Activated CD8-positive, alpha-beta memory T cell treated with anti-CD3 and anti-CD28 coated beads, Interleukin-2, amount 10 ng/mL, durations not matched to agents 7 days and 5 days (primary cell): Measurements from ENCODE around the gene SORCS2. TPM values are rescaled to one million over a fixed set of nuclear protein-coding genes. Genes with fewer than 3 reads are reported as not detected.

Experiments used
- ATAC-seq: fragments of 150-1000 bp; cut with Tn5 transposase; one replicate; pipeline ENCODE4 v1.10.0; 2021; ENCODE audit warnings: moderate library complexity
- CTCF ChIA-PET: fragments of 350-600 bp; sonication (Branson Sonifier 250); formaldehyde crosslinking; loops from one replicate; lab custom pipeline; 2021; ENCODE audit warnings: antibody characterized with exemption; lab: Charles Lee
- DNase-seq: peaks from one replicate; pipeline ENCODE4 v3.0.0-alpha.2; 2020
- H3K27ac Mint-ChIP-seq: one replicate; pipeline ENCODE4 v1.8.0; 2021; ENCODE audit warnings: mild to moderate bottlenecking, mixed read lengths
- H3K27me3 Mint-ChIP-seq: one replicate; pipeline ENCODE4 v1.8.0; 2021; ENCODE audit warnings: mixed read lengths
- H3K36me3 Mint-ChIP-seq: one replicate; pipeline ENCODE4 v1.8.0; 2021; ENCODE audit warnings: mild to moderate bottlenecking, mixed read lengths
- H3K4me1 Mint-ChIP-seq: one replicate; pipeline ENCODE4 v1.8.0; 2021; ENCODE audit warnings: mixed read lengths
- H3K4me3 Mint-ChIP-seq: one replicate; pipeline ENCODE4 v1.8.0; 2021; ENCODE audit warnings: mild to moderate bottlenecking, moderate library complexity, mixed read lengths
- H3K9me3 Mint-ChIP-seq: one replicate; pipeline ENCODE4 v1.8.0; 2022; ENCODE audit warnings: low read depth, mixed read lengths
- total RNA-seq, 2 experiments: library from RNA; stranded (reverse); gene quantifications; one replicate each; pipeline ENCODE4 v1.2.3, GENCODE V29; 2021

The SORCS2 gene
- total RNA-seq, 2 experiments from 2014 or later = 0.05 to 0.06 TPM

- no peak overlapping the region for H3K4me3 Mint-ChIP-seq
- peaks cover 14% of the 10 kb centered on the region for H3K4me1 Mint-ChIP-seq
- DNase-seq (no peak), ATAC-seq (no peak)
- no peaks in the 10 kb centered on the region for H3K9me3 Mint-ChIP-seq
- H3K27me3 Mint-ChIP-seq = peaks cover 57% of the 10 kb centered on the region
- CTCF ChIA-PET = no interaction called here
- H3K27ac Mint-ChIP-seq = no peak overlapping the region
- H3K36me3 Mint-ChIP-seq = no peaks in the 10 kb centered on the region
These were observed 326.7 kb downstream of the SORCS2 start for GRCh38 chr4:7518871-7519637.

DNA sequence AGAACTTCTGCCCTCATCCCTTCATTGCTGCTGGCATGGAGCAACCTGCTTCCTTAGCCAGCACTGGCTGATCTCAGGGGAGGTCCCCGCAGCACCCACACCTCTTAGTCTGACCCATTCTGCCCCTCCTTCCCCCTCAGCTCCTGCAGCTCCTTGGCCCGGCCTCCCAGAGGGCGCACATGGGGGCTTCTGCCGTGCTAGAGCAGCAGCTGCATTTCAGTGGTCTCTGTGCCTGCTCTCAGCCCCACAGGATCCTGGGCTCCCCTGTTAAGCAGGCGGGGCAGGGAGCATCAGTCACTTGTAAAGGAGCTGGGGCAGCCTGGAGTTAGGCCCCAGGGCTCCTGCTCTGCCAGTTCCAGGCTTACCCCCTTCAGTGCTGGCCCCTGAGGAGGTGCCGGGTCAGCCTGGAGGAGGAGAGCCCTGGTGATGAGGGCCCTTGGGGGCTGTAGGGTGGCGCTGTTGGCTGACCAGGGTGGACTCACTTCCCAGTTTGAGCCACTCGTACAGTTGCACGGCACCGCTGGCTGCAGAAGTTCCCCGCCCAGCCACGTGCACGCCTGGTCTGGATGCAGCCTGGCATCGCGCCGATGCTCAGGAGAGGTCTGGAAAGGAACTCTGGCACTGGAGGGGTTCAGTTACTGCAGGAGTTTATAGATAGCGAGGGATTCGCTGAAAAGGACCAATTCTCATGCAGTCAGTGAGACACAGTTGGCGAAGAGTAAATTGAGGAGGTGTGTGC lies 327.5 kb downstream of the SORCS2 start:
- H3K9me3 Mint-ChIP-seq = no peaks in the 10 kb centered on the region
- H3K27me3 Mint-ChIP-seq = peaks cover 63% of the 10 kb centered on the region
- no peak for DNase-seq
- CTCF ChIA-PET = no interaction called here
- H3K27ac Mint-ChIP-seq = no peak overlapping the region
- no peak for ATAC-seq
- no peaks in the 10 kb centered on the region for H3K36me3 Mint-ChIP-seq
- H3K4me3 Mint-ChIP-seq = no peak overlapping the region
- H3K4me1 Mint-ChIP-seq = peaks cover 22% of the 10 kb centered on the region

DNA sequence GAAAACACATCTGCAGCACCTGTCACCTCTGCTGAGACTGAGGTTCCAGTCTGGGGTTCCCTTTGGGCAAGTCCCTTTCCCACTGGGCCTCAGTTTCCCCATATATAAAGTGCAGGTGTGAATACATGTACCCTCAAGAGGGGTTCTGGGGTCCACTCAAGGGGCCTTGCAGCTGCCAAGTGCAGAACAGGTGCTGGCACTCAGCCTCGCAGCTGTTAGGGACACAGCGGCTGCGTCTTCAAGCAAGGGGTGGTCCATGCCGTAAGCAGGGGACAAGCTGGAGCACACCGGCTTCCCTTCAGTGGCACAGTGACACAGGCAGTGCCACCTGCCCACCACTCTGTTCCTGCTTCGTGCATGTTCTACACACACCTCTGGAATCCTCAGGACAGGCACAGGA lies 329.3 kb downstream of the SORCS2 start:
- H3K9me3 Mint-ChIP-seq = no peaks in the 10 kb centered on the region
- H3K4me1 Mint-ChIP-seq = peaks cover 29% of the 10 kb centered on the region
- CTCF ChIA-PET = no interaction called here
- H3K27me3 Mint-ChIP-seq = peaks cover 57% of the 10 kb centered on the region
- H3K36me3 Mint-ChIP-seq = no peaks in the 10 kb centered on the region
- DNase-seq (no peak), ATAC-seq (no peak)
- no peak overlapping the region for H3K4me3 Mint-ChIP-seq
- H3K27ac Mint-ChIP-seq = no peak overlapping the region

DNA sequence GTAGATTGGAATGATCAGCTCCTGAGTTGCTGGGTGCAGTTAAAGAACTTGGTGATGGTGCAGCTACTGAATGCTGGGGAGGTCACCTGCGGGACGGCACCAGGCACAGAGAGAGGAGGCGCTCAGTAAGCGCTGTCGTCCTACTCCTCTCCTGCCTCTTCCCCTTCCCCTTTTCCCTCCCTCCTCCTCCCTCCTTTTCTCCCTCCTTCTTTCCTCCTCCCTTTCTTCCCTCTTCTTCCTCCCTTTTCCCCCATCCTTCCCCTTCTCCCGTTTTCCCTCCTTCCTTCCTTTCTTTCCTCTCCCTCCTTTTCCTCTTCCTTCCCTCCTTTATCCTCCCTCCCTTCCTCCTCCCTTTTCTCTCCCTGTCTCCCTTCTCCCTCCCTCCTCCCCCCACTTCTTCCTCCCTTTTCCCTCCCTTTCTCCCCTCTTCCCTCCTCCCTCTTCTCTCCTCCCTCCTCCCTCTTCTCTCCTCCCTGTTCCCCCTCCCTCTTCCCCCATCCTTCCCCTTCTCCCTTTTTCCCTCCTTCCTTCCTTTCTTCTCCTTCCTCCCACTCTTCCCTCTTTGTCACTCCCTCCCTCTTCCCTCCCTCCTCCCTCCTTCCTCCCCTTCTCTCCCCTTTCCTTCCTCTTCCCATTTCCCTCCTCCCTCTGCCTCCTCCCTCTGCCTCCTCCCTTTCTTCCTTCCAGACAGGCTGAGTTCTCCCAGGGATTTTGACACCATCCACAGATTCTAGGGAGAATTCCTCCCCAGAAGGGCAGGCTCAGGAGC lies 330.3 kb downstream of the SORCS2 start:
- H3K27ac Mint-ChIP-seq = no peak overlapping the region
- CTCF ChIA-PET = no interaction called here
- no peak overlapping the region for H3K4me3 Mint-ChIP-seq
- H3K9me3 Mint-ChIP-seq = no peaks in the 10 kb centered on the region
- ATAC-seq (no peak), DNase-seq (no peak)
- H3K4me1 Mint-ChIP-seq = peaks cover 29% of the 10 kb centered on the region
- no peaks in the 10 kb centered on the region for H3K36me3 Mint-ChIP-seq
- H3K27me3 Mint-ChIP-seq = peaks cover 48% of the 10 kb centered on the region

GRCh38 chr4:7523526-7523925 lies 331.2 kb downstream of the SORCS2 start:
- CTCF ChIA-PET = interaction anchor here (0.7 kb wide), 1 partner anchor 127 kb away, joined by 3 read pairs; no protein-coding TSS in a partner anchor
- no peaks in the 10 kb centered on the region for H3K36me3 Mint-ChIP-seq
- H3K4me3 Mint-ChIP-seq = no peak overlapping the region
- peaks cover 29% of the 10 kb centered on the region for H3K4me1 Mint-ChIP-seq
- no peaks in the 10 kb centered on the region for H3K9me3 Mint-ChIP-seq
- ATAC-seq (no peak), DNase-seq (no peak)
- H3K27ac Mint-ChIP-seq = no peak overlapping the region
- H3K27me3 Mint-ChIP-seq = peaks cover 39% of the 10 kb centered on the region

DNA sequence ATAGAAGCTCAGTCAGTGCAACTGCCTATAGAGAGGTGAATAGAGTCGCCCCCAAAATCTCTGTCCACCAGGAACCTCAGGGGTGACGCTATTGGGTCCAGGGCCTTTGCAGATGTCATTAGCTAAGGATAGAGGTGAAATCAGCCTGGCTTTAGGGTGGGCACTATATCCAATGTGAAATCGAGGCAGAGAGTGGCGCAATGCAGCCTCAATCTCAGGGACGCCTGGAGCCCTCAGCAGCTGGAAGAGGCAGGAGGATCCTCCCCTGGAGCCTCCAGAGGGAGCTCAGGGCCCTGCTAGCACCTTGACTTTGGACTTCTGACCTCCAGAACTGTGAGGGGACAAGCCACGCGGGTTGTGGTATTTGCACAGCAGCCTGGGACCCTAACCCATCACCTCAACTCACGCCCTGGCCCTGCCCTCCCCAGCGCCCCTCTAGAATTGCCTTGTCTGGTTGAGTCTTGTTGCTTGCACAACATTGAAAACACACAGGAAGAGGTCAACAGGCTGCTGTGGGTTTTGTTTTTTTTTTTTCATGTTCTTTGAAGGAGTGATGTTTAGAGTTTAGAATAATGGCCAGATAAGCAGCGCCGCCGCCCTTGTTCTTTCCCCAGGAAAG lies 331.8 kb downstream of the SORCS2 start:
- Mint-ChIP-seq H3K9me3 (no peaks in the 10 kb centered on the region), H3K4me3 (peak overlapping the region; percentile 17), H3K4me1 (peaks cover 28% of the 10 kb centered on the region), H3K27ac (peak overlapping the region; percentile 60), H3K27me3 (peaks cover 36% of the 10 kb centered on the region), H3K36me3 (no peaks in the 10 kb centered on the region)
- ATAC-seq (peak; percentile 74), DNase-seq (no peak)
- CTCF ChIA-PET = interaction anchor here (0.7 kb wide), 1 partner anchor 127 kb away, joined by 3 read pairs; no protein-coding TSS in a partner anchor

DNA sequence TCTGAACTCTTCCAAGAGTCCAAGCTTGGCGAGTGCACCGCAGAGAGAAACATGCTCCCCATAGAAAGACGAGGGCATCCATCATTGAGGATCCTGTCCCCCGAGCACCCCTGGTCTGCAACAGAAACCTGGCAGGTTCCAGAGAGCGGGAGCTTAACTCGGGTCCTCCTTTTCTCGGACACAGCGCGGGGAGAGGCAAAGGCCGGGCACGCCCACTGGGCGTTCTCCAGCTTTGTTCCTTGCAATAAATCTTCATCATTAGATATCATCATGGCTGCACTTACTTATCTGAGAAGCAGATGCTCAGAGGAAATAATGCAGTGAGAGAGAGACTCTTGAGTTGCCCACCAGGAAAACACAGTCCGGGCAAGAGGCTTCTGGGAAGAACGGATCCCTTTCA lies 332.5 kb downstream of the SORCS2 start:
- DNase-seq (no peak), ATAC-seq (no peak)
- H3K9me3 Mint-ChIP-seq = no peaks in the 10 kb centered on the region
- no peaks in the 10 kb centered on the region for H3K36me3 Mint-ChIP-seq
- peaks cover 40% of the 10 kb centered on the region for H3K27me3 Mint-ChIP-seq
- no peak overlapping the region for H3K27ac Mint-ChIP-seq
- H3K4me1 Mint-ChIP-seq = peaks cover 24% of the 10 kb centered on the region
- H3K4me3 Mint-ChIP-seq = no peak overlapping the region
- CTCF ChIA-PET = no interaction called here

DNA sequence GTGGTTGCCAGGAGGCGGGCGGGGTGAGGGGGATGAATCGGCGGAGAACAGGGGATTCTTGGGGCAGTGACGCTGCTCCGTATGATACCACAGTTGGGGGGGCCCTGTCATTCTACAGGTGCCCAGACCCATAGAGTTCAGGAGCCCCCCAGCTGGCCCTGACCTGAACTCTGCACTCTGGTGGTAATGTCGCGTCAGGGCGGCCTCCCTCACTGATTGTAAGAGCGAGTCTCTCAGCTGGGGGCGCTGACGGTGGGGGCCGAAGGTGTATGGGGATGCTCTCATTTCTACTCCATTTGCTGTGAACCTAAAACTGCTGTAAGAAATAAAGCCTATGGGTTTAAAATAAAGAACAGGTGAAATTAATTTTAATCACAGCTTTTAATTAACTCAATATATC lies 334.2 kb downstream of the SORCS2 start:
- peaks cover 24% of the 10 kb centered on the region for H3K4me1 Mint-ChIP-seq
- no peak for ATAC-seq
- CTCF ChIA-PET = interaction anchor here (0.9 kb wide), 1 partner anchor 12 kb away, joined by 4 read pairs; no protein-coding TSS in a partner anchor
- H3K27ac Mint-ChIP-seq = no peak overlapping the region
- no peak for DNase-seq
- H3K4me3 Mint-ChIP-seq = no peak overlapping the region
- H3K36me3 Mint-ChIP-seq = no peaks in the 10 kb centered on the region
- H3K9me3 Mint-ChIP-seq = no peaks in the 10 kb centered on the region
- H3K27me3 Mint-ChIP-seq = peaks cover 30% of the 10 kb centered on the region

DNA sequence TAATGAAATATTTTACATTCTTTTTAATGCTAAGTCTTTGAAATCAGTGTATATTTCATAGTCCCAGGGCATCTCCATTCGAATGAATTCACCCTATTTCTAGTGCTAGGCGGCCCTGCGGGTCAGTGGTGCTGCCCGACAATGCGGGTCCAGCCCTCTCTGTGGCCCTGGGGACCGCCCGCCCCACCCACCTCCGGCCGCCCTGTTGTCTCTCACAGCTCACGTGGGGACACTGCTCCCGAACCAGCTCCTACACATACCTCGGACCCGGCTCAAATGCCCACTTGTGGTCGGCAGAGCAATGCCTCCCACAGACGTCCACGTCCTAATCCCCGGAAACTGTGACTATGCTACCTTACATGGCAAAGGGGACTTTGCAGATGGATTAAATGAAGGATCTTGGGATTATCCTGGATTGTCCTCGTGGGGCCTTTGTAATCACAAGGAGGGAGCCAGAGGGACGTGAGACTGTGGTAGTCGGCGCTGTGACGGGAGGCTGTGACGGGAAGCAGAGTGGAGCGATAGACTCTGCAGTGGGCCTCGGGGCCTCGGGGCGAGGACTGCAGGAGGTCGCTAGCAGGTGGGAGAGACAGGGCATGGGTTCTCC lies 334.7 kb downstream of the SORCS2 start:
- no peaks in the 10 kb centered on the region for H3K9me3 Mint-ChIP-seq
- peaks cover 24% of the 10 kb centered on the region for H3K4me1 Mint-ChIP-seq
- CTCF ChIA-PET = interaction anchor here (0.9 kb wide), 1 partner anchor 11 kb away, joined by 4 read pairs; no protein-coding TSS in a partner anchor
- ATAC-seq (no peak), DNase-seq (no peak)
- H3K27ac Mint-ChIP-seq = no peak overlapping the region
- H3K4me3 Mint-ChIP-seq = no peak overlapping the region
- H3K27me3 Mint-ChIP-seq = peaks cover 26% of the 10 kb centered on the region
- H3K36me3 Mint-ChIP-seq = no peaks in the 10 kb centered on the region

- DNase-seq (no peak), ATAC-seq (no peak)
- H3K9me3 Mint-ChIP-seq = no peaks in the 10 kb centered on the region
- no peak overlapping the region for H3K4me3 Mint-ChIP-seq
- peaks cover 13% of the 10 kb centered on the region for H3K27me3 Mint-ChIP-seq
- CTCF ChIA-PET = no interaction called here
- H3K4me1 Mint-ChIP-seq = peaks cover 10% of the 10 kb centered on the region
- H3K36me3 Mint-ChIP-seq = no peaks in the 10 kb centered on the region
- no peak overlapping the region for H3K27ac Mint-ChIP-seq
These were observed 337.2 kb downstream of the SORCS2 start for GRCh38 chr4:7529368-7530080.

DNA sequence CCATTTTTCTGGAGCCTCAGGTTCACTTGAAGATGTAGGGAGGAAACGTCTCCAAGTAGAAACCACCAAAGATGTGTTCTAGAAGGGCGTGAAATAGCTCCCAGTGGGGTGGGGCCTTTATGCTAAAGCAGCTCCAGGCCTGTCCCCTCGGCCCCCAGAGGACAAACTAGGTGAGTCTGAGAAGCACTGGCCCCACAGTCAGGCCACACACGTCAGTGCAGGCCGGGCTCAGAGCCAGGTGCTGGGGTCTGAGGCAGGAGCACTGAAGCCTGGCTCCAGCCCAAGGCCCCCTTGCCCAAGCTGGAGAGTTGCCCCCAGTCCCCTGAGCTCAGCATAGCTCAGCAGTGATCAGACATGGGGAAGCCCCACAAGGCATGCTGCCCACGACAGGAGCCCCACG lies 337.7 kb downstream of the SORCS2 start:
- CTCF ChIA-PET = no interaction called here
- ATAC-seq (no peak), DNase-seq (no peak)
- H3K4me1 Mint-ChIP-seq = peaks cover 5% of the 10 kb centered on the region
- H3K4me3 Mint-ChIP-seq = no peak overlapping the region
- peaks cover 8% of the 10 kb centered on the region for H3K27me3 Mint-ChIP-seq
- H3K9me3 Mint-ChIP-seq = no peaks in the 10 kb centered on the region
- H3K27ac Mint-ChIP-seq = no peak overlapping the region
- no peaks in the 10 kb centered on the region for H3K36me3 Mint-ChIP-seq

- DNase-seq (no peak), ATAC-seq (no peak)
- no peak overlapping the region for H3K27ac Mint-ChIP-seq
- CTCF ChIA-PET = no interaction called here
- H3K9me3 Mint-ChIP-seq = no peaks in the 10 kb centered on the region
- peaks cover 7% of the 10 kb centered on the region for H3K27me3 Mint-ChIP-seq
- H3K4me3 Mint-ChIP-seq = no peak overlapping the region
- H3K4me1 Mint-ChIP-seq = no peaks in the 10 kb centered on the region
- H3K36me3 Mint-ChIP-seq = no peaks in the 10 kb centered on the region
These were observed 338.7 kb downstream of the SORCS2 start for GRCh38 chr4:7530932-7531639.
